Activated gamma-delta T cell treated with anti-CD3 and anti-CD28 coated beads, Interleukin-2, amount 50 U/mL, for 16 hours (primary cell): ENCODE results near the gene AATK.
"Not testable (repeated sequence)": the region's sequence is repeated elsewhere in the genome, so short reads cannot be mapped to it uniquely, and the experiment has no call there.

ENCODE experiments used
- DNase-seq: peaks from one replicate; pipeline ENCODE4 v3.0.0-alpha.2; 2020; ENCODE audit warnings: low read depth

Gene AATK

GRCh38 chr17:81161536-81161935 is 4.5 kb downstream of the AATK start:
- DNase-seq: no peak

- DNase-seq: no peak
Measured at GRCh38 chr17:81160747-81161453, 5.1 kb downstream of the AATK start.

GRCh38 chr17:81160306-81160705 is 5.7 kb downstream of the AATK start:
- DNase-seq: no peak

- no peak for DNase-seq
Measured at GRCh38 chr17:81159611-81160265, 6.3 kb downstream of the AATK start.

- no peak for DNase-seq
Measured at GRCh38 chr17:81158688-81159590, 7.1 kb downstream of the AATK start.

- DNase-seq: no peak
Measured at GRCh38 chr17:81157848-81158687, 8.0 kb downstream of the AATK start.

GRCh38 chr17:81156866-81157805 is 8.9 kb downstream of the AATK start:
- no peak for DNase-seq

- DNase-seq: no peak
Measured at GRCh38 chr17:81154961-81155360, 11.1 kb downstream of the AATK start.

- DNase-seq: not testable (repeated sequence)
Measured at GRCh38 chr17:81154016-81154415, 12.0 kb downstream of the AATK start.

- DNase-seq: no peak
Measured at GRCh38 chr17:81153340-81153803, 12.6 kb downstream of the AATK start.

- DNase-seq: no peak
Measured at GRCh38 chr17:81152288-81152828, 13.7 kb downstream of the AATK start.

- DNase-seq: no peak
Measured at GRCh38 chr17:81151278-81151677, 14.7 kb downstream of the AATK start.

GRCh38 chr17:81150377-81151077 is 15.5 kb downstream of the AATK start:
- DNase-seq: no peak

- DNase-seq: no peak
Measured at GRCh38 chr17:81148986-81149533, 17.0 kb downstream of the AATK start.

GRCh38 chr17:81148571-81148970 is 17.4 kb downstream of the AATK start:
- no peak for DNase-seq

- DNase-seq: no peak
Measured at GRCh38 chr17:81147701-81148100, 18.3 kb downstream of the AATK start.

- DNase-seq: not testable (repeated sequence)
Measured at GRCh38 chr17:81146208-81146607, 19.8 kb downstream of the AATK start.

- no peak for DNase-seq
Measured at GRCh38 chr17:81144423-81144781, 21.6 kb downstream of the AATK start.

GRCh38 chr17:81143717-81144422 is 22.2 kb downstream of the AATK start:
- no peak for DNase-seq
